OCI-LY1 (cell line): Measurements from ENCODE around the gene ZDHHC20.

Source experiments
- CTCF ChIP-seq: fragments of 200-600 bp; sonication (generic), shearing (Covaris generic); IDR thresholded peaks from 2 replicates; pipeline ENCODE4 v1.5.1; 2017; ENCODE audit warnings: mild to moderate bottlenecking, antibody characterized with exemption, low read length, moderate library complexity, mixed read lengths
- EZH2 ChIP-seq: fragments of 200-600 bp; sonication (generic), shearing (Covaris generic); IDR thresholded peaks from 2 replicates; pipeline ENCODE4 v1.8.0; 2017; ENCODE audit warnings: borderline replicate concordance, mixed run types, mild to moderate bottlenecking, antibody characterized with exemption, low read length, moderate library complexity, mixed read lengths

- TF ChIP-seq CTCF = no peak
- TF ChIP-seq EZH2 = no peak
Observed at GRCh38 chr13:21328201-21328600, 130.9 kb downstream of the ZDHHC20 start.
